ENCODE measurements around the gene PPP2R5B.

The PPP2R5B gene

DNA sequence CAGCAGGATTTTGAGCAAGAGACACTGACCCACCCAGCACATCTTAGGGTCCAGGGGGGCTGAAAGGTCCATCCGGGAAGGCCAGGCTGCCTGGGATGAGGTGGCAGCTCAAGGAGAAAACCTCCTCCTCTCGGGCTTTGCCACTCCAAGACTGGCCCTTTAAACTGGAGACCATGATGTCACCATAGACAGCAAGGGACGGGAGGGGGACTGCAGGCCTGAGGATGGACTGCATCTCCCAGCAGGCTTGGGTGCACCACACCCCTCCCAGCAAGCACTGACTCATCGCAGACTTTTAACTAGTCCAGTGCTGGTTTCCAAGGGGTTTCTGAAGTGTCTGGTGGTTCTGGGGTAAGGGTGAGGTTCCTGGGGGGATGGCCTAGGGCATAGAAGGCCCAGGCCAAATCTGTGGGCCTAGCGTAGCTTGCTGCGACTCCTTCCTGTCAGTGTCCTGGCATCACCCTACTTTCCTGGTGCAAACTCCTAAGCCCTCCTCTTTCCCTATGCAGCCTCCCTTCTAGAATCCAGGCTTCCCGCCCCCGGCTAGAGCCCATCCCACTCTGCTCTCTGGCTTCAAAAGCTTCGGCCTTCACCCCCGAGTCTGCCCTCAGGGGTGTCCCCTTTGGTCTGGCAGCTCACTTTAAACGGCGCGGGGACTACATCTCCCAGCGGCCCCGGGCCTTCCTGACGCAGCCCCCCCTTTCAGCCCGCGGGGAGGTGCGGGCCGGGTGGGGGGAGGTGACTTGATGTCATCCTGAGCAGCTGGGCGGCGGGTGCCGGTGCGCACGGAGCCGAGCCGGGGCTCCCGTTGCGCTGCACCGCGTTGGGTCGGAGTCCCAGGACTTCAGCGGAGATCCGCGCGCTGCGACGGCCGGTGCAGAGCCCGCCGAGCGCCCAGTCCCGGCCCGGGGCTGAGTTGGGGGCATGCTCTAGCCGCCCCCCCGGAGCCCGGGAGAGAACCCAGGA is at the start of gene PPP2R5B:
Gene PPP2R5B, plus strand, starts transcription at position 746 of the 966 bp plus-strand sequence. CDS start 1,046 bp downstream, outside the sequence.
- DNase-seq: peak; percentile 93

GRCh38 chr11:64875369-64876228 is 48.9 kb upstream of the PPP2R5B start:
- no peak for DNase-seq

DNA sequence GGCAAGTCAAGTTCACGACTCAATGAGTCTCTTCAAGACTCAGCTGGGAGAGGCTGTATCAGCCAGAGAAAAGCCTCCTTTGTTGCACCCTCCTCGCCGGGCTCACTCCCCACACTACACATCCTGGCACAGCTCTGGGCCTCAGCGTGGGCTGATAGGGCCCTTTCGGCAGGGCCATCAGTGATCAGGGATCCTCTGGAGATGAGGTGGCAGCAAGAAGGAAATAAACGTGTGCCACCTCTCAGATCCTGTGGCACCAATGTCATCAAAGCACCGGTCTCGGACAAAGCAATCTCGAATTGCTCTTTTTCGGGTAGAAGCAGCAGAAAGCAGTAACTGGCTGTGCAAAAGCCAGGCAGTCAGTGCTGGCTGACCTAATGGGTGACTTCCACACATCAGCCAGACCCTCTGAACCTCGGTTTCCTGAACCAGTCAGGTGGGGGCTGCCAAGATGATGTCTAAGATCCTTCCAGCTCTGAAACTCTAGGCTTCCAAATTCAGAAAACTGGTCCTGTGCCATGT is 48.2 kb upstream of the PPP2R5B start:
- DNase-seq: no peak

GRCh38 chr11:64876835-64877341 is 47.6 kb upstream of the PPP2R5B start:
- peak; percentile 80 for DNase-seq

DNA sequence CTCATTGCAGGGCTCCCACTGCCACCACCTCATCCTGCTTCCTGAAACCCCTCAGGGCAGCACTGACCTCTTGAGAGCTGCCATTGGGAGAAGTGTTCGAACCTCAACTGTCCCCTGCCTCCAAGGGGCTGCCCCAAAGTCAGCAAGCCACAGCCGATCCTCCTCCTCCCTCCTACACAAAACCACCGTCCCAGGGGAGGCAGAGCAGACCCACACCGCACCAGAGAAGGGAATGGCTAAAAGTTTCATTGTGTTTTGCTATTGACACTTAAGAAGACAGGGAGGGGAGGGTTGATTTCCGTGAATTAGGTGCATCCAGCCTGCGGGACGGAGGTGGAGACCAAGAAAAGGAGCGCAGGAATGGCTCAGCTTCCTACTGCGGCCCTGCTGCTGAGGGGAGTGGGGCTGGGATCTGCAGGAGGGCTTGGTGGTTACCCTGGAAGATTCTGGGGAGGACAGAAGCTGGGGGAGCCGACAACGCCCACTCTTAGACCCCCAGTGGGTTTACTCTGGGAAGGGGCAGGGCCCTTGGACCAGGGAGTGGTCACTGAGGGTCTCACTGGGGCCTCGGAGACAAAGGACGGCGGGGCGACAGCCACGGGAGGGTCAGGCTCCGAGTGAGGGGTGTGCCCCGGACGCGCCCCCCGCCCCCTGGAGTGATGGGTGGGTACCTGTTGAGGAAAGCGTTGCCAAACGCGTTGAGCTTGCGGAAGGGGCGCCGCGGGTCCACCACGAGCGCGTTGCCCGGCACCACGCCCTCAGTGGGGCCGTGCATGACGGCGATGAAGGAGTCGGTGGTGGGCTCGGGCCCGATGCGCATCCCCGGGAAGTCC is 46.9 kb upstream of the PPP2R5B start:
- no peak for DNase-seq

DNA sequence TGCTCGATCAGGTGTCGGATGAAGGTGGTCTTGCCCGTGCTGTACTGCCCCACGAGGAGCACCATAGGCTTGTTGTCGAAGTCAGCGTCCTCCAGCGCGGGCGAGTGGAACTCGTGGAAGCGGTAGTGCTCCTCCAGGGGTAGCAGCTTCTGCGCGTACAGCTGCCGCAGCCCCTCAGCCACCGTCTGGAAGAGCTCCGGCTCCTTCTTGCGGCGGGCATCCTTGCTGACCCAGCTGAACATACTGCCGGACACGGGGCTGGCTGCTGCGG is 46.3 kb upstream of the PPP2R5B start:
- DNase-seq: no peak

DNA sequence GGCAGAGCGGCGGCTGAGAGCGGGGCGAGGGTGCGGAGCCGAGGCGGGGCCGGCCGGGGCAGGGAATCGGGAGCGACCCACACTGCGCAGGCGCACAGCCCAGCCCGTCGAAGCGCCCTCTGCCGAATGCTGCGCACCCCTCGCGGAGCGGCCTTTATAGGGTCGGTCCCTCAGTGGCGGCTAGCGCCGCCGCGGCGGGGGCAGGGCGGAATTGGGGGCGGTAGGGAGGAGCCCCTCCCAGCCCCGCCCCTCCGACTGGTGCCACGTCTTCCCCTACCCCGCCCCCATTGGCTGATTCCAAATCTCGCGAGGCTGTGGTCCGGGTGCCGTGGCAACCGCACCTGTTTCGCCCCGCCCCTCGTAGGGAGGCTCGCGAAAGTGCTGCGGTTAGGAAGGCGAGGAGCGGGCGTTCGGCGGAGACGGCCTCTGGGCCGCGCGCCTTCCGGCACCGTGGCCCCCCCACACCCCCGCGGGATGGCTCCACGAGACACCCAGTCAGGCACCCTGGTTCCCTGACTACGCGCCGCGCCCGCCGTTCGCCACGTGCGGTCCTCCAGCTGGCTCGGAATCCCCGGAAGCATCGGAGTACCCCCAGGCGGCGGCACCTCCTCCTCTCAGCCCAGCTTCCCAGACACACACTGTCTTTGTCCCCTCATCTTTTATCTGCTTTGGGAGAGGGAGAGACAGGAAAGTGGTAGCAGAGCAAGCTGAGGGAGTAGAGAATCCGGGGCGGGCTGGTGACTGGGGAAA is 45.8 kb upstream of the PPP2R5B start, which contains the start of gene EHD1:
Gene EHD1, minus strand, starts transcription at position 128 of the 750 bp plus-strand sequence. CDS start 157 bp downstream, outside the sequence.
- peak; percentile 96 for DNase-seq

DNA sequence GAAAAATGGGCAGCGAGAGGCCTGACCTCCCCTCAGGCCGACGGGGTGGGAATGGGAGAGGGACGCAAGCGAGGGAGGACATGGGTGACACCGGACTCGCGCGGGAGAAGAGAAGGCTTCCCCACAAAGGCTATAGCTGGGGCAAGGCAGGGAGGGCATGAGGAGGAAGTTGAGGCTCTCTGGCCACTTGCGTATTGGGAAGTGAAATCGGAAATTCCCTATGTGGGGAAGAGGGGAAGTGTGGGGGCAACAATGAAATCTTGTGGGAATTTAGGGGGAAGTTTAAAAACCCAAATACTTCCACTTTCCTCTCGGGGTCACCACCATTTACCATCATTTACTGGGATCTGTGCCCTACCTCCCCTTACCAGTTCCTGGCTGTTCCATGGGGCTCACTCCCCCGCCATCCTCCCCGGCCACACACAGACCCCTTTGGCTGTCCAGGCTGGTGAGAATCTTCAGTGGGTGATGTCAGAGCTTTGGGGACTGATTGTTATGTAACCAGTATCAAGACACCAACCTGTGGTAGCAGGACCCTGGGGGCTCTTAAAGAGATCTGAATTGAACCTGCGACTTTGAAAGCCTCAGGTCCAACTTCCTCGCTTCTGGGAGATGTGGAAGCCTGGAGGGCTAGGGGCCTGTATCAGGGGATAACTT is 45.1 kb upstream of the PPP2R5B start:
- DNase-seq: no peak

DNA sequence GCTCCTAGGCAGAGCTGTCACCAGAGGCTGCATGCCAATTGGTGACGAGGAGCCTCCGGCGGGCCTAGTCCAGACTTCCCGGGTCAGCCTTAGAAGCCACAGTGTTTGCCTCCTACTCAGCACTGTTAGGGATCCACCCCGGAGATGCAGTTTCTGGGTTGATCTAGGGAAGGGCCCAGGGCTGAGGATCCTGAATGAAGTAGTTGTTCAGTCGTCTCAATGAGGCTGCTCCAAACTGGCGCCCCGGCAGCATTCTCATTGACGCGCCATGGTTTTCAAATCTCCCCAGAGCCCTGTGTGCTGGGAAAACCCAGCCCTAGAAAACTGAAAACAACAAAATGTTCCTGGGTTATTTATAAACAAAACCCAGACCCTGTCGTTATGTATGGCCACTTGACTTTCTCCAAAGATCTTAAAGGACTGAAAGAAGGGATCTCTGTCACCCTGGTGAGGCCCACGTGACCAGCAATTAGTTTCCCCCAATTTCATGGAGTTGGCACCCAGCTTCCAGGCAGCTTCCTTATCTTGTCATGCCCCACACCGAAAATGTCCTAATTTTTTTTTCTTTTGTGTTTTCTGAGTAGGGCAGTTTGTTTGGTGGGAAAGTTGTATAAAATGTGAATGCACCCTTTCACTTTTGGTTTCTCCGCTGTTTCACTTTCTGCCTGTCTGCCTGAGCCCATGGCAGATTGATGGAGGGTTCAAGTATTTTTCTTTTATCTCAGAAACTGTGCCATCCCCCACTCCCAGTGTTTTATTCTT is 44.1 kb upstream of the PPP2R5B start:
- DNase-seq: no peak

DNA sequence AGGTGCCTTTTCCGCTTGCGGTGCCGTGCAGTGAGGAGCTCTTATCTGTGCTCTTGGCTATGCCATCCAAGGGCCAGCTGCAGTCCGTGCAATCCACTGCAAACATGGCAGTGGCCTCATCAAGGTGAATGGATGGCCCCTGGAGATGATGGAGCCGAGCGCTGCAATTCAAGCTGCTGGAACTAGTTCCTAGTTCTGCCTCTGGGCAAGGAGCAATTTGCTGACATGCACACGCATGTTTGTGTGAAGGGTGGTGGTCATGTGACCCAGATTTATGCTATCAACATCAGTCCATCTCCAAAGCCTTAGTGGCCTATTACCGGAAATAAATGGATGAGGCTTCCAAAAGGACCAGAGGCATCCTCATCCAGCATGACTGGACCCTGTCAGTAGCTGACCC is 43.0 kb upstream of the PPP2R5B start:
- DNase-seq: no peak

DNA sequence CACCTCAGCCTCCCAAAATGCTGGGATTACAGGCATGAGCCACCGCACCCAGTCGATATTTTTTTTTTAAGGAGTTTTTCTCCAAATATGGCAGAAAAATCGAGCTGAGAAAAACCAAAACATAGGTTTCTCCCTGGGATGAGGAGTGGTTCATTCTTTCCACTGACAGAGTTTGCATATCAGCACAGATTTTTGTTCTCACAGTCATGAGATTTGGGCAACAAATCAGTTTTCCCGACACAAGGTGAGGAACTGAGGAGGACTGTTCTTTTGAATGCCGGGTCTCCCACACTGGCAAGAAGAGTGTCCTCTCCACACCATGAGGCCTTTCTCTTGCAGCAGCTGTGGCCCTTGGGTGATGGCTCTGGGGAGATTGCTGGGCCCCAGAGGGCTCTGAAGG is 42.2 kb upstream of the PPP2R5B start:
- DNase-seq: no peak

DNA sequence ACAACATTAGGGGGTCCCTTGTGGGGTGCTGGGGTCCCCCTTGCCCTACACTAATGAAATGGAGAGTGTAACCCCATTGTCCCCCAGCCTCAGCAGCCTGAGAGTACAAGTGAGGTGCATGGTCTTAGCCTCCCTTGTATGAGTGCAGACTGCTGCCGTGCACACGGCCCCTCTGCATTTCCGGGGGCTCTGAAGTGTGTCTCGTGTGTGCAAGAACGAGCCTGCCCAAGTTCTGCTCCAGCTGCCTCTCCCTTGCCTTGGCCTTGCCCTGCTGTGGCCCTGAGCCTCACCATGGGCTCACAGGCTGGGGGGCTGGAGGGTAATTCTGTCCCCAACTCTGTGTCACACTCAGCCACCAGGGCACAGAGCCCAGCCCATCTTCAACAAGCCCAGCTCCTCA is 40.9 kb upstream of the PPP2R5B start:
- no peak for DNase-seq

DNA sequence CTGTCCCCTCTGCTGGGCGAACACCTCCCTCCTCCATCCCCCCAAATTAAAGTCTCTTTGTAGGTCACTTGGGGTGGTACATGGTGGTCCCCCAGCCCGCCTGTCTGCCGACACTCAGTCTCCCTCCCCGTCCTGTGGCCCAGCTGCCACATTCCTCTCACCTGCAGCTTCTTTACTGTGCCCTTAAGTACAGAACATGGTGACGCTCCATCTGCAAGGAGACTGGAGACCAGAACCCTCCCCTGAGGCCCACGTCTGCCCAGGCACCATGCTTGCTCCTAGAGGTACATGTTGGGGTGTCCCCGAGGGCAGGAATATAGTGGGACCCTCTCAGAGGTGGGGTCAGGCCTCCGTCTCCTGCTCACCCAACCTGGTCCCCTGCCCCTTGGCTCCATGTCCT is 40.5 kb upstream of the PPP2R5B start:
- DNase-seq: no peak

GRCh38 chr11:64885367-64886286 is 38.9 kb upstream of the PPP2R5B start:
- DNase-seq: peak; percentile 38

GRCh38 chr11:64887234-64887756 is 37.2 kb upstream of the PPP2R5B start:
- DNase-seq: no peak

DNA sequence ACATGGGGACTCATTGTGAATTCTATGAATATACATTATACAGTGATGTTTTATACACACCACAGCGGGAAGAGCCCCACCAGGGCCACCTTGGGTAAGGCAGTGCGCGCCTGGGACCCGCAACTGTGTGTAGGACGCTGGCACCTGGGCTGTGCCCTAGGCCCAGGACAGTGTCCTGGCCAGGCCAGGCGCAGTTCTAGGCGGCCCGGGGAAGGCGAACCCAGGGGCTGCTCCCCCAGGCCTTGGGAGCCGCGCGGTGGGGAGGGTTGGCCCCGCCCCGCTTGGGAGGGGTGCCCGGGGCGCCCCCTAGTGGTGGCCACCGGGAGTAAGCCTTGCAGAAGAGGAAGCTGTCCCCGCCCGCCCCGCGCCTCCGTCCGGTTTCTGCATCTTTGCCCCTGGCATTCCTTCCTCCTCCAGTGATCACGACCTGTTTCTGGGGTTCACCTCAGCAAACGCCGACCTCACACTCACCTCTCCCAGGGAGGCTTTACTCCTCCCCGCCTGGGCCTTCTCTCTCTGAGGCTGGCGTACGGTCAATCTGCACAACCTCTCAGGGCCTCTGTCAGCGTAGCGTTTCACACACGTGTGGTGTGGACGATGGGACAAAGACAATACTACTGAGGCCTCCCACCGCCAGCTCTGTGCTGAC is 36.6 kb upstream of the PPP2R5B start:
- DNase-seq: peak; percentile 71

GRCh38 chr11:64888406-64888728 is 36.1 kb upstream of the PPP2R5B start:
- DNase-seq: no peak

GRCh38 chr11:64888729-64889511 is 35.6 kb upstream of the PPP2R5B start:
- DNase-seq: no peak
